Measurements from ENCODE around the gene ABHD15. TPM values are rescaled to one million over a fixed set of nuclear protein-coding genes. Genes with fewer than 3 reads are reported as not detected.
A peak's percentile ranks its signal among the peaks of the same experiment; 100 is the strongest.

ABHD15 gene
- total RNA-seq, 4 donors from 2014 or later, result 19.0 to 41.2 (median 32.2) TPM

DNA sequence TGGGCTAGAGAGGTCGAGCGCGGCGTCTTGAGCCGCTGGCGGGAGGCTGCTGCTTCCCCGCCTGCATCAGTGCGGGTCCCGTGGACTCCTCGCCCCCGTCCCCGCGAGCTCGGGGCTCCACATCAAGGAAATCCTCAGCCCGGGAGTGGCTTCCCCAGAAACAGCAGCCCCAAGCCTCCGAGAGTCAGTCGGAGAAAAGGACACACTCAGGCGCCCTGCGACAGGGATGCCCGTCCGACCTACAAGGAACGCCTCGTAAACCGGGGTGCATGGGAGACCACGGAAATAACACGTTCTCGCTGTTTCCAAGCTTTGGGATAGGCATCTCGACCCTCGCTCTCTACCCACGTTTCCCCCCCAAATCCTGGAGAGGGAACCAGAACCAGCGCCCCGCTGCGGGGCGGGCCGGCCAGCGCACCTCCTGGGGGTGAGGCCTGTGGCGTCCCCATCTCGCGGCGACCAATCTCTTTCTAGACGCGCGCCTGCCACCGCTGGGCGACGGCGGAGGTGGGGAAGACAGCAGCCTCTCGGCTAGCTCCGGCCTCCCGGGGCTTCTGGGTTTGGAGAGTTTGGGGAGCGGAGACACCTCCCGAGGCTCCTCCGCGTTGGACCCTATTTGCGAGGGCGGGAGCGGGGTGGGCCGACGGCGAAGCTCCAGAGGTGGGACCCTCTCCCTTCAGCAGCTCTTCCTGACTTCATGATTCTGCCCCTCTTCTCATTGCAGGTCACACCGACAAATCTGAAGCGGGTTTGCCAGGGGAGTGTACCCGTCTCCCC, 905 bp upstream of the ABHD15 start:
- no peaks in the 10 kb centered on the region for H3K9me3 ChIP-seq
- TF ChIP-seq, protein P1, sequence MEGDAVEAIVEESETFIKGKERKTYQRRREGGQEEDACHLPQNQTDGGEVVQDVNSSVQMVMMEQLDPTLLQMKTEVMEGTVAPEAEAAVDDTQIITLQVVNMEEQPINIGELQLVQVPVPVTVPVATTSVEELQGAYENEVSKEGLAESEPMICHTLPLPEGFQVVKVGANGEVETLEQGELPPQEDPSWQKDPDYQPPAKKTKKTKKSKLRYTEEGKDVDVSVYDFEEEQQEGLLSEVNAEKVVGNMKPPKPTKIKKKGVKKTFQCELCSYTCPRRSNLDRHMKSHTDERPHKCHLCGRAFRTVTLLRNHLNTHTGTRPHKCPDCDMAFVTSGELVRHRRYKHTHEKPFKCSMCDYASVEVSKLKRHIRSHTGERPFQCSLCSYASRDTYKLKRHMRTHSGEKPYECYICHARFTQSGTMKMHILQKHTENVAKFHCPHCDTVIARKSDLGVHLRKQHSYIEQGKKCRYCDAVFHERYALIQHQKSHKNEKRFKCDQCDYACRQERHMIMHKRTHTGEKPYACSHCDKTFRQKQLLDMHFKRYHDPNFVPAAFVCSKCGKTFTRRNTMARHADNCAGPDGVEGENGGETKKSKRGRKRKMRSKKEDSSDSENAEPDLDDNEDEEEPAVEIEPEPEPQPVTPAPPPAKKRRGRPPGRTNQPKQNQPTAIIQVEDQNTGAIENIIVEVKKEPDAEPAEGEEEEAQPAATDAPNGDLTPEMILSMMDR (IDR thresholded peaks at IDR 0.05), result peak in 5 of 6 experiments; percentile 28 to 56 (median 52)
- no peak for TF ChIP-seq POLR2A (IDR thresholded peaks at IDR 0.05)
- peak overlapping the region; percentile 66 to 74 (median 69) for H3K4me3 ChIP-seq
- no peaks in the 10 kb centered on the region for H3K27me3 ChIP-seq
- no peaks in the 10 kb centered on the region for H3K36me3 ChIP-seq
- H3K4me1 ChIP-seq, result peaks cover 0 to 38% (median 18%) of the 10 kb centered on the region in 4 donors
- H3K27ac ChIP-seq, result peak overlapping the region; percentile 90 to 94 (median 94)
- DNase-seq, result peak; percentile 81 to 93 (median 84)

DNA sequence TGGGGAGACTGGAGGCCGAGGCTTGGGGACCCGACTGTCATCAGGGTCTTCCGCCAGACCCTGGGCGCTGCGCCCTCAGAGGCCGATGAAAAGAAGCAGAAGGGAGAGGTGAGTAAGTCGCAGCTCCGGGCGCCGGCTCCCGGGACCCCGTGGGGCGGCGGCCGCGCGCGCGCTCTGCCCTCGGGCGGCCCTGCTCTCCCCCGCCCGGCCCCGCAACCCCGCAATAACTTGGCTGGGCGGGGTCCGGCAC, 392 bp upstream of the ABHD15 start:
- TF ChIP-seq, protein P1 (IDR thresholded peaks at IDR 0.05), result no peak
- TF ChIP-seq POLR2A (IDR thresholded peaks at IDR 0.05), result no peak
- H3K4me1 ChIP-seq, result peaks cover 0 to 38% (median 22%) of the 10 kb centered on the region in 4 donors

DNA sequence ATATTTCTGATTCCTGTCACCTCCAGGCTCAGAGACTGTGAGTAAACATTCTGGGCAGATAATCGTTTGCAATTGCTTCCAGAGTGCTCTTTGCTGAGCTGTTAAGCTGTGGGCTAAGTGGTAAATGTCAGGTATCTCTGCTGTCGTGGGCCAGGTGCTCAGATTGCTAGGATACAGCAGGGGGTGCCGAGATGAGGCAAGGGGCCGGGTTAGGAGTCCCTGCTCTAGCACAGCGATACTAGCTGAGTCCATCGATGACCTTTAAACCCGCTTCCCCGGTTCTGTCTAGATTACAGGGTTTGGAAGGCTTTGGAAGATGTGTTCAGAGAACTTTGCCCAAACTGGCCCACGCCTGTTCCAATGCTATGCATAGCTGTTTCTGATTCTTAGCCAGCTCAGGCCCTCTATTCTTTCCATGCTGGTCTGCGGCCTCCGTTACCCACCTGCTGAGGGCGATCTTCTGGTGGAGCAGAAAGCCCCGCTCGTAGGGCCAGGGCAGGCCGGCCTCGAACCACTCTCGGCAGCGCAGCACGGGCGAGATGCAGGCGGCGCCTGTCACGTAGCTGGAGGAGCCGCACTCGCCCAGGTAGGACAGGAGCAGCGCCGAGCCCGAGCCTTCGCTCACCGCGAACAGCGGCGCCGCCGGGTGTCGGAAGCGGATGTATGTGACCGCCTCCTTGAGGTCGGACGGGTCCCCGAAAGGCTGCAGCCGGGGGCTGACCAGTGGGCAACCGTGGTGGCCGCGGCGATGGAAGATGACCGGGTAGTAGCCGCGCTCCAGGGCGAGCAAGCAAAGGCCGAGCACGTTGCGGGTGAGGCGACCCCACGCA, 979 bp downstream of the ABHD15 start:
- H3K27ac ChIP-seq, result peak overlapping the region; percentile 90 to 94 (median 94)
- H3K27me3 ChIP-seq, result no peaks in the 10 kb centered on the region
- peak overlapping the region; percentile 66 to 74 (median 69) for H3K4me3 ChIP-seq
- H3K36me3 ChIP-seq, result peaks cover 0 to 9% (median 0%) of the 10 kb centered on the region in 3 donors
- H3K9me3 ChIP-seq, result no peaks in the 10 kb centered on the region
- DNase-seq, result peak; percentile 67 to 84 (median 74)
- H3K4me1 ChIP-seq, result peaks cover 0 to 42% (median 29%) of the 10 kb centered on the region in 4 donors
- TF ChIP-seq, protein P1 (IDR thresholded peaks at IDR 0.05), result no peak
- peak in 1 of 2 donors; percentile 14 for TF ChIP-seq POLR2A (IDR thresholded peaks at IDR 0.05)

More for the DNA sequence above, 392 bp upstream of the ABHD15 start:
- no peak for DNase-seq
- no peaks in the 10 kb centered on the region for H3K9me3 ChIP-seq
- no peaks in the 10 kb centered on the region for H3K27me3 ChIP-seq
- H3K27ac ChIP-seq, result peak overlapping the region; percentile 90 to 94 (median 94)
- peak overlapping the region; percentile 66 to 74 (median 69) for H3K4me3 ChIP-seq
- peaks cover 0 to 5% (median 0%) of the 10 kb centered on the region in 3 donors for H3K36me3 ChIP-seq

DNA sequence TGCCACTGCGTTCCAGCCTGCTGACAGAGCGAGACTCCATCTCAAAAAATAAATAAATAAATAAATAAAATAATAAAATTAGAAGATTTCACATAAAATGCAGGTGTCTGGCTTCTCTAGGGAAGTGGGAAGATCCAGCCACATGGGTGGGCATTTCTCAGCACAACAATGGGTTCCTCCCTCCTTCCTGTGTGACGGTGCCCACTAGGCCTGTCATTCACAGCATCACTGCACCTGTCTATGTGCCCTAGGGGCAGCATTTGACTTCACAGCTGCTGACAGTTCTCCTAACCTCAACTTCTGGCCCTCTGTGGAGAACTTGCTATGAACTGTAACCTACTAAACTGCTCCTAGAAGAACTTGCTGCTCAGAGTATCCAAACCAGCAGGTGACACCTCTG, 3.0 kb downstream of the ABHD15 start:
- Histone ChIP-seq H3K27ac (peak overlapping the region in 3 of 4 donors; percentile 22 to 94 (median 24)), H3K4me3 (no peak overlapping the region), H3K27me3 (no peaks in the 10 kb centered on the region), H3K36me3 (peaks cover 0 to 9% (median 0%) of the 10 kb centered on the region in 3 donors), H3K4me1 (peaks cover 0 to 40% (median 22%) of the 10 kb centered on the region in 4 donors), H3K9me3 (no peaks in the 10 kb centered on the region)
- peak in 2 of 3 donors; percentile 76 to 80 for DNase-seq
- no peak for TF ChIP-seq POLR2A (IDR thresholded peaks at IDR 0.05)
- TF ChIP-seq, protein P1 (IDR thresholded peaks at IDR 0.05), result no peak

DNA sequence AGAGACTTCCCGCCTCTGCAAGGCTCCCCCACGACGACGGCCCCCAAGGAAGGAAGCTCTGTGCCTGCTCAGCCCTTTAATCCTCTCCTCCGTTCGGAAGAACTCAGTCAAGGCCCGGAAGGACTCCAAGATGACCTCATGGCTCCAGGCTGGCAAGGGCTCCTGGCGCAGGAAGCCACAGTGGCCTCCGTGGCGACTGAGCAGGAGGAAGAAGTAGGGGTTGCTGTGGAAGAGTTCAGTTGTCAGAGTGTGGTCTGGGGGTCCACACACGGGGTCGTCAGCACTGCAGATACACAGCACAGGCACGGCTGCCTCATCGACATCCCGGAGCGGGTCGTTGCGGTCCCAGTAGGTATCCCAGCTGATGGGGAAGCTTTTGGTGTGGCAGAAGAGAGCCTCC, 4.2 kb downstream of the ABHD15 start:
- Histone ChIP-seq H3K4me1 (peaks cover 0 to 44% (median 23%) of the 10 kb centered on the region in 4 donors), H3K27me3 (no peaks in the 10 kb centered on the region), H3K4me3 (no peak overlapping the region), H3K9me3 (no peaks in the 10 kb centered on the region), H3K27ac (peak overlapping the region; percentile 16 to 94 (median 70)), H3K36me3 (peaks cover 0 to 9% (median 0%) of the 10 kb centered on the region in 3 donors)
- peak in 1 of 3 donors; percentile 45 for DNase-seq
- TF ChIP-seq POLR2A (IDR thresholded peaks at IDR 0.05), result no peak
- TF ChIP-seq, protein P1 (IDR thresholded peaks at IDR 0.05), result no peak

Measured in Peyer's patch (tissue), 4 donors.